NCI-H82 treated with DMSO at 0.1 percent for 48 hours (cell line): ENCODE data around the gene CAPN10.

ENCODE experiments used
- DNase-seq: peaks from one replicate; lab custom pipeline; 2025; ENCODE audit not compliant: unreplicated experiment; lab: John Stamatoyannopoulos, UW

Gene CAPN10

GRCh38 chr2:240636563-240637115 is 50.1 kb downstream of the CAPN10 start:
- no peak for DNase-seq

- no peak for DNase-seq
Measured at GRCh38 chr2:240637116-240637900, 50.8 kb downstream of the CAPN10 start.

DNA sequence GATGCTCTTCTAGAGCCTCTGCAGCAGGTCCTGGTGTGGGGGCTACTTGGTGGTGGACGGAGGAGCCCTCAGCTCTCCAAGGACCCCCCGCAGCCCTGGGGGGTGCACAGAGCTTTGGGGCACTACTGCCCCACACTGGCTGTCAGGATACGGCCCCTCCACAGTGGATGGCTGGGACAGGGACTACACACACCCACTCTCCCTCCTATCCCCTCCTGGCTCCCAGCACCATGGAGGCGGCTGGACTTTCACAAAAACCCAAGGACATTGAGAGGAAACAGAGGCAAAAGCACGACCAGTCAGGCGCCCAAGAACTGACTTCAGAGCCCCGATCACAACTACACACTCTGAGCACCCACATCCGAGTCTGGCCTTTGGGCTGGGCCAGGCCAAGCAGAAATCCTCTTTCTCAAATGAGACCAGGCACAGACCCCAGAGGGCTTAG is 51.4 kb downstream of the CAPN10 start:
- DNase-seq = no peak

DNA sequence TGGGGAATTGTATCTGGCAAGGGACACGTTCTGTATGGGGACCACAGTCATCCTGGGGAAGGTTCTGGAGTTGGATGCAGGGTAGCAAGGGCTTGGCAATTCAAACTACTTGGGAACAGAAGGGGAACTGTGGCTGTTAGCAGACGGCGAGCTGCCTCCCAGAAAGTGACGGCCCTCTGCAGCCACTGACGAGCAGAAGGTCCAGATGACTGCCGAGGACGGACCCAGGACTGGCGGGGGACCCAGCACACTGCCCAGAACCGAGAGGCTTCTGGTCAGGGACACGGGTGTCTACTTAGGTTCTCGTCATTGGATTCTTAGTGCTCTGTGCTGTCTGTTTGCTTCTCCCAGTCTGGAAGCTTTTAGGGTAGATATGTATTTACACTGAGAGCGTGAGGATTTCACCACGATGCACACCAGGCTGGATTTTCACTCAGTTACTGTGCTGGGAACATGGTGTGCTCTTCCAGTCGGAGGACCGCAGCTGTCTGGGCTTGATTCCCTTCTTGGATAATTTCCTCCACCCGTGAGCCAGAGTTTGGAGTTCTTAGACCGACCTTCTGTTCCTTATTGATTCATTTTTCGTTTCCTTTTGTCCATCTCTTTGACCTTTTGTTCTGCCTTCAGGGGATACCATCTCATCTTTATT is 52.1 kb downstream of the CAPN10 start:
- DNase-seq = no peak

GRCh38 chr2:240639566-240639965 is 53.0 kb downstream of the CAPN10 start:
- no peak for DNase-seq

- peak; percentile 4 for DNase-seq
Measured at GRCh38 chr2:240640939-240641338, 54.4 kb downstream of the CAPN10 start.

- DNase-seq = no peak
Measured at GRCh38 chr2:240642061-240642805, 55.7 kb downstream of the CAPN10 start.

GRCh38 chr2:240642806-240643092 is 56.2 kb downstream of the CAPN10 start:
- DNase-seq = no peak

DNA sequence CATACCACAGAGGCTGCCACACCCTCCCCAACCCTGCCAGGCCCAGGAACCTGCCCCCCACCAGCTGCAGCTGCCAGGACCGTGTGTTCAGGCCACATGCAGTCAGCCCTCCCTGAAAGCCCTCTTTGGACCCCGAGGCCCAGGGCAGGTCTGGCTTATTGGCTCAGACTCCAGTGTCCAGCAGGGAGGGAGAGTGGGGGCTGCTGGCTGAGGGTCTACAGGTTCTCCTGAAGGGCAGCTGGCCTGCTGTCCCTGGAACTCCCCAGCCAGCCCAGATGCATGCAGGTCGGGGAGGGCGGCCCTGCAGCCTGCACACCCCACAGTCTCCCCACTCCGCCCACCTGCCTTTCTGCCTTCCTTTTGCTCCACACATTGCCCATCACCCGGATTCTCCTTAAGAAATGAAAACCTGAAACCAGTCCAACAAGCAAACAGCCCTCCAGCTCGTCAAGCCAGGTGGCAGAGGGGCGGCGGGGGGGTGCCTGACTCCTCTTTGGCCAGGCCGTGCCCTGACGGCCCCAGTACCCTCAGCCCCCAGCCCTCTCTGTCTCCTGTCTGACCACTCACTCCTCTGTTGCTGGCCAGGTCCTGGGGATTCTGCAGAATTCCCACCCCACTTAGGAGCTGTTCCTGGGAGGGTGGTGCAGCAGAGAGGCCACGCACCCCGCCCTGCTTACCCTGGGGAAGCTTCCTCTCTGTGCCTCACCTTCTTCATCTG is 56.7 kb downstream of the CAPN10 start:
- DNase-seq = no peak

DNA sequence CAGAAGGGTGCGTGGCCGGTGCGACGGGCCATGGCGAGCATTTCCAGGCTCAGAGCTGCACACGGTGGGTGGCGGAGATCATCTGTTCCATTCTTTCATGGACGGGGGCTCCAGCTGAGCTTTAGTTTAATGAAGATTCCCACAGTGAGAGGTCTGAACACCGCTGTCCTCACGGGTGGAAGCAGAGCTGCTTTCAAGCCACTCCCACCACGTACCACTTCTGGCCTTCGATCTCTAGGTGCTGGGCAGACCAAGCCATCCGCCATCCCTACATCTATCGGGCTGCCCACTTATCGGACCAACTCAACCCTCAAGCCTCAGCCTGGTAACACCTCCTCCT is 57.2 kb downstream of the CAPN10 start:
- DNase-seq = no peak

- DNase-seq = no peak
Measured at GRCh38 chr2:240644171-240644651, 57.7 kb downstream of the CAPN10 start.

DNA sequence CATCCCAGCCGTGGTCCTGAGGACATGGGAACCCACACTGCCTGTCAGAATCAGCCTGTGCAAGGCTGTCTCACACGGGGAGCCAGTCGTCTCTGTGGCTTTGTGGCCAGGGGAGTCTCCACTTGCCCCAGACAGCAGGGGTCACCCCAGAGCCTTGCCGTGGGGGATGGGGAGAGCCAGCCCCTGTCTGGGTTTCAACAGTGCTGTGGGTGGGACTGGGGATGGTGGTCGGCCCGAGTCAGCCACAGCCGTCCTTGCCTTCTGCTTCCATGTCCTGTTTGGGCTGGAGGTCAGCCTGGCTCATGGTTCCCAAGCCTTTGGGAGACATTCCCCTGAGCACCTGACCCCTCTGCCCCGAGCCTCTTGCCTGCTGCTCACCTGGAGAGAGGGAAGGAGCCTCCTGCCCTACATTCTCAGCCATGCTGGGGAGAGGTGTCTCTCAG is 58.3 kb downstream of the CAPN10 start:
- no peak for DNase-seq

DNA sequence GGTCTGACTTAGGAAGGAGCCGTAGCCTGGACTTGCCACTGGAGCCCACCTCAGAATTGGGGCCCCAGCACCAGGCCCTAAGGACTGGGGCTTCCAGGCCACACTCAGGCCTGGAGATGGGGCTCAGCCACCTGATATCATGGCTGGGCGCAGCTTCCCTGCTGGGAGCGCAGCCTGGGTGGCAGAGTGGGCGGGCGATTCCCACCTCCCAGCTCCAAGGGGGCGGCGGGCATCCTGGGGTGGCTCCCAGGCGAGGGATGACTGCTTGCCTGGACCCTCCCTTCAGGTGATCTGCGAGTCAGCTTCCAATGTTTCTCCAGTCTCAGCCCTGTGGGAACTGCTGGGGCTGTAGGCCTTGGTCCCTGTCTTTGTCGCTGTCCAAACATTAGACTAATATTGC is 58.8 kb downstream of the CAPN10 start:
- no peak for DNase-seq

DNA sequence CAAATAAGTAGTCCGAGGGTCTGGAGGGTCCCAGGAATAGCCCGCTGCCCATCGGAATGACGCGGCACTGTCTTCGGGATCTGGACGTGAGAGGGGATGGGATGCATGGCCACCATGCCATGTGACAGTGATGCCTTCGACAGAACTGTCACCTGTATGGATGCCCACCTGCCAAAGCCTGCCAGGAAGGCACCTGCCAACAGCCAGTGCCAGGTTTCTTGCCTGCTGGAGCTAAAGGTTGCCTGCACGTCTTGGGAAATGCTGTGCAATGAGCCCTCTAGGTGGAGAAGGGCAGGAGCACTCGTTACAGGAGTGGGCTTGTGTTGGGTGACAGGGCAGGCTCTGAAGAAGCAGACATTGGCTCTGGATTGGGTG is 59.3 kb downstream of the CAPN10 start:
- no peak for DNase-seq

GRCh38 chr2:240646176-240646899 is 59.8 kb downstream of the CAPN10 start:
- DNase-seq = no peak

- DNase-seq = no peak
Measured at GRCh38 chr2:240646900-240647502, 60.5 kb downstream of the CAPN10 start.

DNA sequence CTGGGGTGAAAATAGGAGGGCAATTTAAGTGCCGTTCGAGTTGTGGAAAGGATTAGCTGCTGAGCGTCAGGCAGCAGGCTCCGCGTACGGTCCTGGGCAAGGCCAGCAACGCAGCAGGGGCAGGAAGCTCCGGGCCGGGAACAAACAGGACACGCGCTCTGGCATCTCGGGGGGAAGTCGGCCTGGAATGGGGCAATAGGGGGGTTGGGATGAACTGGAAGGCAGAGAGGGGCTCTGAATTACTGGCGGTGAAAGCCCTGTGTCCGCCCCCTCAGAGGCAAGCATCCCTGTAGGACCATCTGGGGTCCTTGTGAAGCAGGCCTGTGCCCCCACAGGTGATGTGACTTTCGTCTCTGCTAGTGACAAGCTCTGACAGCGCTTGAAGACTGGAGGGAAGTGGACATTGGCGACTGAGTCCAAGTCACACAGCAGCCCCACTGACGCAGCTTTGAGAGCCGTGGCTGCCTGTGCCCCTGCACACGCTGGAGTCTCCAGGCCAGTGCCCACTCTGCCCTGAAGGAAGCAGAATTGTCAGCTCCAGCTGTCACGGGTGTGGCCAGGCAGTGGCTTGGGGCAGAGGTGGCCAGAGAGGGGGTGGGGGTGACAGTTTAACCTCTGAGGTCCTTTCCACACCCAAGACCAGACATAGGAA is 61.1 kb downstream of the CAPN10 start:
- DNase-seq = no peak

DNA sequence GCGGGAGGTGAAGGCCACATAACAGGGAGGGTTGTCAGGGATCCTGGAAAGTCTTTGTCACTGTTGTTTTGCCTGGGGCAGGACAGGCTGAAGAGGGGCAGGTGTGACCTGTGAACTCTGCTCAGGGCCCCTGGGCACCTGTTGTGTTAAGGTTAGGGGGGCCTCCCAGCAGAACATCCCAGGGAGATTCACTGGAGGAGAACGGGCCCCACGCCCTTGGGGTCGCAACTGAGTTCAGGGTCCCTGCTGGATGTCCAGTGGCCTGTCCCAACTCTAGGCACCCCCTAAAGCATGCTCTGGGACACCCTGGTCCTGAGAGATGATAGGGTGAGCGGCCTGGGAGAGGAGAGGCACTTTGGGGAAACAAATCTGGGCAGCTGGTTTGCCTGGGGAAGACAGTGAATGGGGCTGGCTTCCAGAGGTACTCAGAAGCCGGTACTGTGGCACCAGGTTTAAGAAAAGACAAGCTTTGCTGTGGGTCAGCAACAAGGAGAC is 61.7 kb downstream of the CAPN10 start:
- DNase-seq = no peak
